Measurements from ENCODE around the gene SMO.

- no peak for TF ChIP-seq CTCF (IDR thresholded peaks at IDR 0.05; ENCODE audit: poor library complexity)
- TF ChIP-seq EZH2 (IDR thresholded peaks at IDR 0.05; ENCODE audit: borderline replicate concordance), result no peak
- TF ChIP-seq EZH2phosphoT487 (IDR thresholded peaks at IDR 0.05; ENCODE audit: low read depth, severe bottlenecking, unreplicated experiment), result no peak
Observed at GRCh38 chr7:129188372-129188891, at the start of gene SMO.

Measured in hepatocyte (in vitro differentiated cells).